Measurements from ENCODE around the gene RAPGEF4.

Gene RAPGEF4

GRCh38 chr2:172994864-172995263 is 259.2 kb downstream of the RAPGEF4 start:
- no peak for FAIRE-seq
- no peak for TF ChIP-seq CTCF (IDR thresholded peaks at IDR 0.05; ENCODE audit: insufficient read depth, missing control alignments)
- DNase-seq (ENCODE audit: insufficient read length, low spot score): no peak

GRCh38 chr2:172995323-172996244 is 259.9 kb downstream of the RAPGEF4 start:
- FAIRE-seq (no peak), DNase-seq (ENCODE audit: insufficient read length, low spot score) (no peak)
- no peak for TF ChIP-seq CTCF (IDR thresholded peaks at IDR 0.05; ENCODE audit: insufficient read depth, missing control alignments)

GRCh38 chr2:172996387-172996961 is 260.8 kb downstream of the RAPGEF4 start:
- FAIRE-seq (no peak), DNase-seq (ENCODE audit: insufficient read length, low spot score) (no peak)
- TF ChIP-seq CTCF (IDR thresholded peaks at IDR 0.05; ENCODE audit: insufficient read depth, missing control alignments): no peak

GRCh38 chr2:172997031-172997430 is 261.4 kb downstream of the RAPGEF4 start:
- no peak for FAIRE-seq
- TF ChIP-seq CTCF (IDR thresholded peaks at IDR 0.05; ENCODE audit: insufficient read depth, missing control alignments): no peak

GRCh38 chr2:172998547-172999272 is 263.1 kb downstream of the RAPGEF4 start:
- TF ChIP-seq CTCF (IDR thresholded peaks at IDR 0.05; ENCODE audit: insufficient read depth, missing control alignments): no peak
- DNase-seq (ENCODE audit: insufficient read length, low spot score) (no peak), FAIRE-seq (no peak)

More at GRCh38 chr2:172997031-172997430, 261.4 kb downstream of the RAPGEF4 start:
- DNase-seq (ENCODE audit: insufficient read length, low spot score): no peak

GRCh38 chr2:172999641-173000386 is 264.2 kb downstream of the RAPGEF4 start:
- no peak for FAIRE-seq
- no peak for TF ChIP-seq CTCF (IDR thresholded peaks at IDR 0.05; ENCODE audit: insufficient read depth, missing control alignments)
- no peak for DNase-seq (ENCODE audit: insufficient read length, low spot score)
